Nephron (organoid): ENCODE data around the gene KCNIP4.

ENCODE experiments used
- H3K27ac Mint-ChIP-seq, 3 experiments: 2 replicates each; pipeline ENCODE4 v1.8.0; 2020; ENCODE audit warnings: mixed read lengths in 3 of 3, mild to moderate bottlenecking in 2 of 3, moderate library complexity in 1 of 3
- H3K27me3 Mint-ChIP-seq: 2 replicates; pipeline ENCODE4 v1.8.0; 2021; ENCODE audit warnings: low read depth, mild to moderate bottlenecking, moderate library complexity, mixed read lengths
- H3K36me3 Mint-ChIP-seq: 2 replicates; pipeline ENCODE4 v1.8.0; 2020; ENCODE audit warnings: low read depth, mixed read lengths
- H3K4me1 Mint-ChIP-seq: 2 replicates; pipeline ENCODE4 v1.8.0; 2020; ENCODE audit warnings: mixed read lengths
- H3K4me3 Mint-ChIP-seq, 3 experiments: 2 replicates each; pipeline ENCODE4 v1.8.0; 2020; ENCODE audit warnings: mild to moderate bottlenecking in 3 of 3, mixed read lengths in 3 of 3, moderate library complexity in 2 of 3
- H3K9me3 Mint-ChIP-seq: 2 replicates; pipeline ENCODE4 v1.8.0; 2020; ENCODE audit warnings: mixed read lengths
- CTCF ChIP-seq, 3 experiments: fragments of 200-600 bp; sonication (generic); IDR thresholded peaks; one replicate each; pipeline ENCODE4 v1.5.0; 2021; ENCODE audit warnings: antibody characterized with exemption in 3 of 3; ENCODE audit not compliant: unreplicated experiment in 3 of 3

Gene KCNIP4

GRCh38 chr4:21211846-21212245 lies 736.7 kb downstream of the KCNIP4 start:
- H3K36me3 Mint-ChIP-seq: no peaks in the 10 kb centered on the region

GRCh38 chr4:21209860-21210259 lies 738.7 kb downstream of the KCNIP4 start:
- Mint-ChIP-seq H3K9me3 (no peaks in the 10 kb centered on the region), H3K4me3 (no peak overlapping the region), H3K36me3 (no peaks in the 10 kb centered on the region), H3K4me1 (no peaks in the 10 kb centered on the region), H3K27ac (no peak overlapping the region), H3K27me3 (peaks cover 3% of the 10 kb centered on the region)
- no peak for TF ChIP-seq CTCF (IDR thresholded peaks at IDR 0.05; ENCODE audit: unreplicated experiment in 3 of 3)

More at GRCh38 chr4:21211846-21212245, 736.7 kb downstream of the KCNIP4 start:
- Mint-ChIP-seq H3K27me3 (peaks cover 3% of the 10 kb centered on the region), H3K9me3 (no peaks in the 10 kb centered on the region), H3K27ac (no peak overlapping the region), H3K4me3 (no peak overlapping the region), H3K4me1 (no peaks in the 10 kb centered on the region)
- no peak for TF ChIP-seq CTCF (IDR thresholded peaks at IDR 0.05; ENCODE audit: unreplicated experiment in 3 of 3)

- H3K4me1 Mint-ChIP-seq: no peaks in the 10 kb centered on the region
- H3K4me3 Mint-ChIP-seq: no peak overlapping the region
- H3K27ac Mint-ChIP-seq: no peak overlapping the region
- H3K36me3 Mint-ChIP-seq: no peaks in the 10 kb centered on the region
- TF ChIP-seq CTCF (IDR thresholded peaks at IDR 0.05; ENCODE audit: unreplicated experiment in 3 of 3): no peak
- H3K27me3 Mint-ChIP-seq: no peaks in the 10 kb centered on the region
- H3K9me3 Mint-ChIP-seq: no peaks in the 10 kb centered on the region
Observed at GRCh38 chr4:21205821-21206531, 742.6 kb downstream of the KCNIP4 start.

GRCh38 chr4:21203416-21203815 lies 745.2 kb downstream of the KCNIP4 start:
- Mint-ChIP-seq H3K27ac (no peak overlapping the region), H3K4me1 (no peaks in the 10 kb centered on the region), H3K9me3 (no peaks in the 10 kb centered on the region), H3K4me3 (no peak overlapping the region), H3K36me3 (no peaks in the 10 kb centered on the region), H3K27me3 (no peaks in the 10 kb centered on the region)
- TF ChIP-seq CTCF (IDR thresholded peaks at IDR 0.05; ENCODE audit: unreplicated experiment in 3 of 3): no peak

GRCh38 chr4:21202959-21203358 lies 745.6 kb downstream of the KCNIP4 start:
- Mint-ChIP-seq H3K9me3 (no peaks in the 10 kb centered on the region), H3K4me3 (no peak overlapping the region), H3K27ac (no peak overlapping the region), H3K27me3 (no peaks in the 10 kb centered on the region), H3K36me3 (no peaks in the 10 kb centered on the region), H3K4me1 (no peaks in the 10 kb centered on the region)
- no peak for TF ChIP-seq CTCF (IDR thresholded peaks at IDR 0.05; ENCODE audit: unreplicated experiment in 3 of 3)

- no peak overlapping the region for H3K27ac Mint-ChIP-seq
- H3K36me3 Mint-ChIP-seq: no peaks in the 10 kb centered on the region
- TF ChIP-seq CTCF (IDR thresholded peaks at IDR 0.05; ENCODE audit: unreplicated experiment in 3 of 3): no peak
- no peaks in the 10 kb centered on the region for H3K4me1 Mint-ChIP-seq
- H3K9me3 Mint-ChIP-seq: no peaks in the 10 kb centered on the region
- H3K4me3 Mint-ChIP-seq: no peak overlapping the region
- H3K27me3 Mint-ChIP-seq: no peaks in the 10 kb centered on the region
Observed at GRCh38 chr4:21198683-21199082, 749.9 kb downstream of the KCNIP4 start.
